AG10803 (cell line): ENCODE data around the gene NBEAL1.
A peak's percentile ranks its signal among the peaks of the same experiment; 100 is the strongest.

Experiments
- DNase-seq: peaks from one replicate; pipeline ENCODE4 v3.0.0; 2010; ENCODE audit warnings: low read depth
- H3K4me3 ChIP-seq: 2 replicates; pipeline ENCODE4 v1.5.1; 2011; ENCODE audit warnings: mild to moderate bottlenecking, low read length, control low read depth
- CTCF ChIP-seq: conservative IDR thresholded peaks from 2 replicates; pipeline ENCODE4 v1.5.1; 2011; ENCODE audit warnings: mild to moderate bottlenecking, low read length, control low read depth, inconsistent platforms

NBEAL1 gene

GRCh38 chr2:203237346-203238238 is 222.9 kb downstream of the NBEAL1 start:
- TF ChIP-seq CTCF: no peak
- peak overlapping the region; percentile 75 for H3K4me3 ChIP-seq
- DNase-seq: no peak

- no peak for DNase-seq
- TF ChIP-seq CTCF: no peak
- peak overlapping the region; percentile 75 for H3K4me3 ChIP-seq
These were observed 223.6 kb downstream of the NBEAL1 start for GRCh38 chr2:203238292-203238703.

GRCh38 chr2:203238704-203239526 is 224.2 kb downstream of the NBEAL1 start, which contains the start of gene CYP20A1:
CYP20A1 (plus strand) TSS chr2:203239018; CDS start chr2:203239063, 45 bp downstream.
- DNase-seq: peak; percentile 96
- peak; percentile 45 for TF ChIP-seq CTCF

DNA sequence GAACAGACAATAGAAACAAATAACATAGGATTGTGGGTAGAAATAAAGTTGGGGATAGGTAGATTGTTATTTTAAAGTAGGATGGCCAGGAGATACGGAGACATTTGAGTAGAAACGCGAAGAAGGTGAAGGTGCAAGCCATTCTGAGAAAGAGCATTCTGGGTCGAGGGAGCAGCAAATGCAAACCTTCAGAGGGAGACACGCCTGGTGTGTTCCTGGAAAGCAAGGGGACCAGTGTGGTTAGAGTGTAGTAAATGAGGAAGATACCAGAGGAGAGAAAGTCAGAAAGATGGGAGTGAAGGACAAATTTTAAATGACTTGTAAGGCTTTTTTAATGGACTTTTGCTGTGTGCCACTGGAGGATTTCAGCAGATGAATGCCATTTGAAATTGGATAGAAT is 225.8 kb downstream of the NBEAL1 start:
- no peak for TF ChIP-seq CTCF
- no peak for DNase-seq
- peak overlapping the region; percentile 75; the same call in 1 of the 2 replicates for H3K4me3 ChIP-seq

More at GRCh38 chr2:203238704-203239526, 224.2 kb downstream of the NBEAL1 start, which contains the start of gene CYP20A1:
- H3K4me3 ChIP-seq: peak within 1 kb of the TSS; percentile 75

DNA sequence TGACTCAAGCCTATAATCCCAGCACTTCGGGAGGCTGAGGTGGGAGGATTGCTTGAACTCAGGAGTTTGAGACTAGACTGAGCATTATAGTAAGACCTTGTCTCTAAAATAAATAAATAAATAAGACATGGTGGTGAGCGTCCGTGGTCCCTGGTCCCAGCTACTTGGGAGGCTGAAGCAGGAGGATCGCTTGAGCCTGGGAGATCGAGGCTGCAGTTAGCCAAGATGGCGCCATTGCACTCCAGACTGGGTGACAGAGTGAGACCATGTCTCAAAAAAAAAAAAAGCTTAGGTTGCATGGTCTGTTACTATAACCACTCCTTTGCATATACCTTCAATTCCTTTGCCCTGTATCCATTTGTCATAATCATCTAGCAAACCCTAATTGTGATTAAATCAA is 227.8 kb downstream of the NBEAL1 start:
- no peak for TF ChIP-seq CTCF
- no peak overlapping the region for H3K4me3 ChIP-seq
- DNase-seq: no peak

- no peak overlapping the region for H3K4me3 ChIP-seq
- no peak for DNase-seq
- no peak for TF ChIP-seq CTCF
These were observed 232.0 kb downstream of the NBEAL1 start for GRCh38 chr2:203246646-203247045.
